OCI-LY1 (cell line): Measurements from ENCODE around the gene KANSL3.
"Not testable (repeated sequence)": the region's sequence is repeated elsewhere in the genome, so short reads cannot be mapped to it uniquely, and the experiment has no call there.

Experiments used
- H2AFZ ChIP-seq: fragments of 200-600 bp; sonication (generic), shearing (Covaris generic); 2 replicates; pipeline ENCODE4 v1.6.0; 2014; ENCODE audit warnings: antibody characterized with exemption, mild to moderate bottlenecking, low read length
- H3F3A ChIP-seq: fragments of 200-600 bp; sonication (generic), shearing (Covaris generic); 2 replicates; pipeline ENCODE4 v1.6.0; 2014; ENCODE audit warnings: mild to moderate bottlenecking, antibody characterized with exemption, low read length, moderate library complexity; ENCODE audit not compliant: insufficient read depth
- H3K27ac ChIP-seq: fragments of 200-600 bp; sonication (generic); 2 replicates; pipeline ENCODE4 v1.5.1; 2014; ENCODE audit warnings: low read length, mixed run types, mild to moderate bottlenecking, low read depth; ENCODE audit not compliant: poor library complexity, severe bottlenecking
- H3K27me3 ChIP-seq: fragments of 200-600 bp; sonication (generic); 2 replicates; pipeline ENCODE4 v1.6.0; 2014; ENCODE audit warnings: antibody characterized with exemption, mild to moderate bottlenecking, low read length, moderate library complexity; ENCODE audit not compliant: insufficient read depth
- H3K36me3 ChIP-seq: fragments of 200-600 bp; sonication (generic); 2 replicates; pipeline ENCODE4 v1.6.1; 2014; ENCODE audit warnings: mild to moderate bottlenecking, antibody characterized with exemption, low read length, moderate library complexity, mixed read lengths; ENCODE audit not compliant: insufficient read depth
- H3K4me1 ChIP-seq: fragments of 200-600 bp; sonication (generic); 2 replicates; pipeline ENCODE4 v1.5.1; 2014; ENCODE audit warnings: mild to moderate bottlenecking, low read length, moderate library complexity; ENCODE audit not compliant: insufficient read depth, severe bottlenecking
- H3K4me2 ChIP-seq: fragments of 200-600 bp; sonication (generic), shearing (Covaris generic); 2 replicates; pipeline ENCODE4 v1.6.1; 2014; ENCODE audit warnings: low read length
- H3K4me3 ChIP-seq: fragments of 200-600 bp; sonication (generic); 2 replicates; pipeline ENCODE4 v1.5.1; 2014; ENCODE audit warnings: low read length, low read depth, mild to moderate bottlenecking, mixed read lengths; ENCODE audit not compliant: poor library complexity, severe bottlenecking
- H3K79me2 ChIP-seq: fragments of 200-600 bp; shearing (Covaris generic); 2 replicates; pipeline ENCODE4 v1.6.1; 2016; ENCODE audit warnings: mixed run types, low read length, mixed read lengths; ENCODE audit not compliant: insufficient read depth
- H3K9ac ChIP-seq: fragments of 200-600 bp; sonication (generic), shearing (Covaris generic); 2 replicates; pipeline ENCODE4 v1.6.1; 2014; ENCODE audit warnings: mild to moderate bottlenecking, low read length, mixed read lengths
- H3K9me2 ChIP-seq: fragments of 200-600 bp; sonication (generic), shearing (Covaris generic); 2 replicates; pipeline ENCODE4 v1.6.1; 2014; ENCODE audit warnings: low read depth, mild to moderate bottlenecking, low read length, mixed read lengths
- H3K9me3 ChIP-seq: fragments of 200-600 bp; shearing (Covaris generic); 2 replicates; pipeline ENCODE4 v1.6.1; 2014; ENCODE audit warnings: low read length, mixed read lengths
- H4K20me1 ChIP-seq: fragments of 200-600 bp; sonication (generic), shearing (Covaris generic); 2 replicates; pipeline ENCODE4 v1.6.0; 2016; ENCODE audit warnings: mild to moderate bottlenecking, low read length; ENCODE audit not compliant: insufficient read depth
- CTCF ChIP-seq: fragments of 200-600 bp; sonication (generic), shearing (Covaris generic); IDR thresholded peaks from 2 replicates; pipeline ENCODE4 v1.5.1; 2017; ENCODE audit warnings: mild to moderate bottlenecking, antibody characterized with exemption, low read length, moderate library complexity, mixed read lengths
- EZH2 ChIP-seq: fragments of 200-600 bp; sonication (generic), shearing (Covaris generic); IDR thresholded peaks from 2 replicates; pipeline ENCODE4 v1.8.0; 2017; ENCODE audit warnings: borderline replicate concordance, mixed run types, mild to moderate bottlenecking, antibody characterized with exemption, low read length, moderate library complexity, mixed read lengths

The KANSL3 gene

GRCh38 chr2:96555146-96555610 lies 82.9 kb downstream of the KANSL3 start:
- Histone ChIP-seq H3K4me2 (no peak overlapping the region), H4K20me1 (no peaks in the 10 kb centered on the region), H3K27me3 (no peaks in the 10 kb centered on the region), H3K9me3 (no peaks in the 10 kb centered on the region), H3K9me2 (no peaks in the 10 kb centered on the region), H2AFZ (no peak overlapping the region), H3K27ac (no peak overlapping the region), H3K36me3 (no peaks in the 10 kb centered on the region), H3K4me1 (no peaks in the 10 kb centered on the region), H3K79me2 (no peaks in the 10 kb centered on the region), H3K4me3 (no peak overlapping the region), H3F3A (no peaks in the 10 kb centered on the region), H3K9ac (no peak overlapping the region)
- TF ChIP-seq CTCF (no peak), EZH2 (no peak)

- H3K27ac ChIP-seq: no peak overlapping the region
- no peak for TF ChIP-seq EZH2
- TF ChIP-seq CTCF: peak; percentile 94
- no peak overlapping the region for H2AFZ ChIP-seq
- no peak overlapping the region for H3K9ac ChIP-seq
- no peaks in the 10 kb centered on the region for H3K4me1 ChIP-seq
- H3K79me2 ChIP-seq: no peaks in the 10 kb centered on the region
- H3K9me3 ChIP-seq: no peaks in the 10 kb centered on the region
- no peaks in the 10 kb centered on the region for H3K36me3 ChIP-seq
- H4K20me1 ChIP-seq: no peaks in the 10 kb centered on the region
- H3K27me3 ChIP-seq: no peaks in the 10 kb centered on the region
- peak overlapping the region; percentile 24 for H3K4me3 ChIP-seq
- H3K9me2 ChIP-seq: no peaks in the 10 kb centered on the region
- H3K4me2 ChIP-seq: peak overlapping the region; percentile 41
- H3F3A ChIP-seq: no peaks in the 10 kb centered on the region
Observed at GRCh38 chr2:96554293-96555145, 83.6 kb downstream of the KANSL3 start.

- not testable (repeated sequence) for H3K4me1 ChIP-seq, H3F3A ChIP-seq, H2AFZ ChIP-seq, H3K36me3 ChIP-seq, H4K20me1 ChIP-seq, H3K27ac ChIP-seq, H3K9me3 ChIP-seq, H3K27me3 ChIP-seq, H3K9me2 ChIP-seq, H3K4me3 ChIP-seq, H3K9ac ChIP-seq, H3K79me2 ChIP-seq
- peak overlapping the region; percentile 41; the same call in 1 of the 2 replicates for H3K4me2 ChIP-seq
Observed at GRCh38 chr2:96553957-96554292, 84.2 kb downstream of the KANSL3 start.
